Adrenal gland (tissue), 12 donors: Measurements from ENCODE around the gene IL36B. TPM values are rescaled to one million over a fixed set of nuclear protein-coding genes. Genes with fewer than 3 reads are reported as not detected.

Experiments used
- DNase-seq, 7 donors: peaks; one replicate each; pipeline ENCODE4 v3.0.0-alpha.2; 2019 to 2020
- H3K27ac ChIP-seq, 5 donors: fragments of 200-600 bp; sonication (generic) in 4 of 5; 1 replicate in 3 of 5; 2 replicates in 2 of 5; pipeline versions ENCODE4 v1.5.1 to v1.8.0; 2016 to 2020; ENCODE audit warnings: mild to moderate bottlenecking in 1 of 5
- H3K27me3 ChIP-seq: fragments of 200-600 bp; 2 replicates; pipeline ENCODE4 v1.8.0; 2021
- H3K36me3 ChIP-seq, 2 donors: fragments of 200-600 bp; replicated peaks in 1 of 2; 1 replicate in 1 of 2; 2 replicates in 1 of 2; pipeline versions ENCODE4 v1.5.1 to v1.8.0; 2018 to 2022
- H3K4me1 ChIP-seq, 2 donors: fragments of 200-600 bp; replicated peaks in 1 of 2; 1 replicate in 1 of 2; 2 replicates in 1 of 2; pipeline versions ENCODE4 v1.5.1 to v1.8.0; 2018 to 2021
- H3K4me3 ChIP-seq, 4 donors: fragments of 200-600 bp; sonication (generic) in 3 of 4; one replicate each; pipeline ENCODE4 v1.5.1; 2016 to 2018
- H3K9me3 ChIP-seq, 3 donors: fragments of 200-600 bp; sonication (generic) in 1 of 3; replicated peaks in 1 of 3; 1 replicate in 2 of 3; 2 replicates in 1 of 3; pipeline versions ENCODE4 v1.5.1 to v1.8.0; 2016 to 2021
- POLR2A ChIP-seq, 2 donors: fragments of 450-650 bp; IDR thresholded peaks; one replicate each; pipeline ENCODE4 v1.6.1; 2017; ENCODE audit warnings: antibody characterized with exemption in 2 of 2, mild to moderate bottlenecking in 2 of 2, moderate library complexity in 1 of 2
- WGBS, 4 donors: extraction: QIAGEN DNeasy Blood & Tissue Kit in 2 of 4; methylation state at CpG; one replicate each; pipeline versions ENCODE4 v1.1.5 to v1.1.7; 2013 to 2017; 5-methylcytosine and 5-hydroxymethylcytosine counted together
- intact Hi-C, 2 donors: fragments of 100-400 bp; cut with DNase I; formaldehyde crosslinking; loops; one replicate each; pipeline versions ENCODE4 v1.14.1 to v1.15.0; 2022 to 2023
- polyA plus RNA-seq, 3 donors: library from polyadenylated mRNA; stranded (reverse); fragments of 200-250 nt in 2 of 3; fragments of 350-450 nt in 1 of 3; fragmentation: Illumina TruSeq in 1 of 3; extraction: RNeasy Lipid Tissue Mini Kit (QIAGEN cat#74804) in 1 of 3; gene quantifications; one replicate each; pipeline ENCODE4 v1.2.3, GENCODE V29; 2013 to 2014
- total RNA-seq, 9 donors: library from RNA; depleted of rRNA in 4 of 9; stranded (reverse); fragments of >200 nt in 4 of 9; fragments of 120-200 nt in 1 of 9; fragmentation: NEBNext Ultra II Directional in 1 of 9; extraction: Animal tissue kit (Norgen Biotek cat#: 25700) in 1 of 9; gene quantifications; one replicate each; pipeline versions ENCODE4 v1.1.0 to v1.2.4, GENCODE V29; 2013 to 2023
- TF ChIP-seq, protein P1 (sequence below), 6 experiments: fragments of 450-650 bp in 4 of 6; fragments of 200-600 bp in 2 of 6; sonication (generic) in 1 of 6; IDR thresholded peaks; 1 replicate in 5 of 6; 2 replicates in 1 of 6; pipeline versions ENCODE4 v1.5.1 to v1.8.0; 2016 to 2021; ENCODE audit warnings: antibody characterized with exemption in 6 of 6, mild to moderate bottlenecking in 2 of 6, moderate library complexity in 1 of 6
- donor health status: healthy with polysubstance abuse.
- donor health status: Bipolar disorder and iron deficiency.
- donor health status: DM: yes; HTN: yes; CAD: no.
- donor health status: DM: no; HTN: no; CAD: no.
- donor health status: DM: no; HTN: no; CAD: no.
- donor health status: DM: yes; HTN: yes; CAD: no.

Gene IL36B
- total and polyA plus RNA-seq, 12 donors = not detected

DNA sequence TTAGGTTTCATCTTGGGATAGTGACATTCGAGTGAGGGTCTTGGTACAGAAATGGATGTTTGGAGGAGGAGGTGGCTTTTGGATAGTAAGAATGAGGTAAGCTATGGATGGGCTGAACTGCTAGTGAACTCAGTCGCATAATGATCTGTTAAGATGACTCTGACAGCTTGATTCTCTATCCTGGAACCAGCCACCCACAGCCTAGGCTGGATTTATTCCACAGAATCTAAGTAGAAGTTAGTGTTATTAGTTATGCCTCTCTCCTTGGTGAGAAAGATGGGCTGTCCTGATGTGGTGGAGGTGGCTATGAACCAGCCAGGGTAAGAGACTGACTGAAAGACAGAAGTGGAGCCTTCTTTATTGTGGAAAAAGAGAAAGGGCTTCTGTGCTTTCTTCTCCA, 25.0 kb downstream of the IL36B start:
- H3K27me3 ChIP-seq = no peaks in the 10 kb centered on the region

DNA sequence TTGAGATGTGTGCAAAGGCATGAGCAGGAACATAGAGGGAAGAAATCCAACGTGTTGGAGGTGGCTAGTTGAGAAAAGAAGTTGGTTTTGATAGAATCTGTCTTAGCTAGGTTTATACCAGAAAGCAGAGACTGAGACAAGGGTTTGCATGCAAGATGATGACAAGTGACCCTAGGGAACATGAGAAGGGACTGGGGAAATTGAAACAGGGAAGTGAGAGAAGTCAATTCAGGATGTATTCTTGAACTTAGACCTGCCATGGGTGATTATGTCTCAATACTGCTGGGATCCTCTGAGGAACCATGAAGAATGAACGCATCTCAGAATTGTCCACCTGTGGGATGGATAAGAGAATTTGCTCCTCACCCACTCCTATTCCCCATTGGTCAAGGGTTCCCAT, 26.9 kb downstream of the IL36B start:
- intact Hi-C loops = no loop called here
- TF ChIP-seq POLR2A (IDR thresholded peaks at IDR 0.05) = no peak
- TF ChIP-seq, protein P1, sequence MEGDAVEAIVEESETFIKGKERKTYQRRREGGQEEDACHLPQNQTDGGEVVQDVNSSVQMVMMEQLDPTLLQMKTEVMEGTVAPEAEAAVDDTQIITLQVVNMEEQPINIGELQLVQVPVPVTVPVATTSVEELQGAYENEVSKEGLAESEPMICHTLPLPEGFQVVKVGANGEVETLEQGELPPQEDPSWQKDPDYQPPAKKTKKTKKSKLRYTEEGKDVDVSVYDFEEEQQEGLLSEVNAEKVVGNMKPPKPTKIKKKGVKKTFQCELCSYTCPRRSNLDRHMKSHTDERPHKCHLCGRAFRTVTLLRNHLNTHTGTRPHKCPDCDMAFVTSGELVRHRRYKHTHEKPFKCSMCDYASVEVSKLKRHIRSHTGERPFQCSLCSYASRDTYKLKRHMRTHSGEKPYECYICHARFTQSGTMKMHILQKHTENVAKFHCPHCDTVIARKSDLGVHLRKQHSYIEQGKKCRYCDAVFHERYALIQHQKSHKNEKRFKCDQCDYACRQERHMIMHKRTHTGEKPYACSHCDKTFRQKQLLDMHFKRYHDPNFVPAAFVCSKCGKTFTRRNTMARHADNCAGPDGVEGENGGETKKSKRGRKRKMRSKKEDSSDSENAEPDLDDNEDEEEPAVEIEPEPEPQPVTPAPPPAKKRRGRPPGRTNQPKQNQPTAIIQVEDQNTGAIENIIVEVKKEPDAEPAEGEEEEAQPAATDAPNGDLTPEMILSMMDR (IDR thresholded peaks at IDR 0.05) = no peak
- no peak for DNase-seq
- Histone ChIP-seq H3K27me3 (no peaks in the 10 kb centered on the region), H3K4me1 (no peaks in the 10 kb centered on the region), H3K36me3 (no peaks in the 10 kb centered on the region), H3K4me3 (no peak overlapping the region), H3K9me3 (no peaks in the 10 kb centered on the region), H3K27ac (no peak overlapping the region)
- 44 to 63% (median 51%) methylated on average over 2 of the region's 2 CpGs for WGBS, 4 donors

More for the DNA sequence above, 25.0 kb downstream of the IL36B start:
- WGBS, 4 donors = 57 to 77% (median 63%) methylated on average over 2 of the region's 2 CpGs
- Histone ChIP-seq H3K36me3 (no peaks in the 10 kb centered on the region), H3K27ac (no peak overlapping the region), H3K4me1 (no peaks in the 10 kb centered on the region), H3K9me3 (no peaks in the 10 kb centered on the region), H3K4me3 (no peak overlapping the region)
- TF ChIP-seq POLR2A (IDR thresholded peaks at IDR 0.05) = no peak
- TF ChIP-seq, protein P1 (IDR thresholded peaks at IDR 0.05) = no peak
- no peak for DNase-seq
- intact Hi-C loops = no loop called here

GRCh38 chr2:113024764-113025163, 27.9 kb downstream of the IL36B start:
- no peaks in the 10 kb centered on the region for H3K9me3 ChIP-seq
- H3K27me3 ChIP-seq = no peaks in the 10 kb centered on the region
- no peak overlapping the region for H3K4me3 ChIP-seq
- no peaks in the 10 kb centered on the region for H3K36me3 ChIP-seq
- no peak overlapping the region for H3K27ac ChIP-seq
- DNase-seq = no peak
- H3K4me1 ChIP-seq = no peaks in the 10 kb centered on the region
- no peak for TF ChIP-seq POLR2A (IDR thresholded peaks at IDR 0.05)
- TF ChIP-seq, protein P1 (IDR thresholded peaks at IDR 0.05) = no peak
- 62 to 71% (median 66%) methylated on average over 2 of the region's 2 CpGs for WGBS, 4 donors
- intact Hi-C loops = no loop called here

- intact Hi-C loops = no loop called here
- DNase-seq = no peak
- Histone ChIP-seq H3K4me1 (no peaks in the 10 kb centered on the region), H3K4me3 (no peak overlapping the region), H3K27me3 (no peaks in the 10 kb centered on the region), H3K27ac (no peak overlapping the region), H3K36me3 (no peaks in the 10 kb centered on the region), H3K9me3 (no peaks in the 10 kb centered on the region)
- TF ChIP-seq, protein P1 (IDR thresholded peaks at IDR 0.05) = no peak
- no peak for TF ChIP-seq POLR2A (IDR thresholded peaks at IDR 0.05)
- 44 to 63% (median 51%) methylated on average over 4 of the region's 4 CpGs for WGBS, 4 donors
Measured at GRCh38 chr2:113021312-113021711, 31.4 kb downstream of the IL36B start.
